Renal cortex interstitium (tissue), 11 donors: ENCODE data around the gene LMAN1. TPM values are rescaled to one million over a fixed set of nuclear protein-coding genes. Genes with fewer than 3 reads are reported as not detected.
A peak's percentile ranks its signal among the peaks of the same experiment; 100 is the strongest.

ENCODE experiments used
- DNase-seq, 11 donors: peaks; one replicate each; pipeline ENCODE4 v3.0.0-alpha.2; 2013; ENCODE audit warnings: low read depth in 9 of 11, low spot score in 4 of 11; ENCODE audit errors: extremely low read depth in 1 of 11
- polyA plus RNA-seq, 3 donors: library from polyadenylated mRNA; unstranded; fragments of 120-200 nt; gene quantifications; one replicate each; pipeline ENCODE4 v1.2.1, GENCODE V29; 2013; ENCODE audit not compliant: insufficient read length in 3 of 3

The LMAN1 gene
- polyA plus RNA-seq, 3 donors: 98.9 to 124 (median 113) TPM

- DNase-seq: no peak
Observed at GRCh38 chr18:59379772-59380522, 20.9 kb upstream of the LMAN1 start.

GRCh38 chr18:59377613-59378337 lies 18.7 kb upstream of the LMAN1 start:
- DNase-seq: no peak

- DNase-seq: no peak
Observed at GRCh38 chr18:59376351-59376935, 17.4 kb upstream of the LMAN1 start.

DNA sequence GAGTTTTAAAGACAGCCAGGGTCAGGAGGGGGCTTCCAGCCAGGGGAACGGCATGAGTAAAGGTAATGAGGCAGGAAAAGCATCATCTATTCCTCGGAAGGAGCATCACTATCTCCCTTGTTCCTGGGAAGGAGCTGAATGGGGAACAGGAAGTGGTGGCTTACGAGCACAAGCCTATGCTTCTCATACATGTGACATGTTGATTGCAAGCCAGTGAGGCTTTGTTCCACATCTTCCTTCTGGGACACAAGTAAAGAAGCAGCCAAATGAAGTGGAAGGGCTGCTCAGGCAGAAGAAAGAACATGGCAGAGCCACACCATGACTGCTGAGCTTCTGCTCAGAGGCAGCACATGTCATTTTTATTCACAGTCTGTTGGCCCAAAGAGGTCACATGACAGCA lies 15.1 kb upstream of the LMAN1 start:
- no peak for DNase-seq

GRCh38 chr18:59372975-59373374 lies 13.9 kb upstream of the LMAN1 start:
- no peak for DNase-seq

- no peak for DNase-seq
Observed at GRCh38 chr18:59360381-59360780, 1.3 kb upstream of the LMAN1 start.

DNA sequence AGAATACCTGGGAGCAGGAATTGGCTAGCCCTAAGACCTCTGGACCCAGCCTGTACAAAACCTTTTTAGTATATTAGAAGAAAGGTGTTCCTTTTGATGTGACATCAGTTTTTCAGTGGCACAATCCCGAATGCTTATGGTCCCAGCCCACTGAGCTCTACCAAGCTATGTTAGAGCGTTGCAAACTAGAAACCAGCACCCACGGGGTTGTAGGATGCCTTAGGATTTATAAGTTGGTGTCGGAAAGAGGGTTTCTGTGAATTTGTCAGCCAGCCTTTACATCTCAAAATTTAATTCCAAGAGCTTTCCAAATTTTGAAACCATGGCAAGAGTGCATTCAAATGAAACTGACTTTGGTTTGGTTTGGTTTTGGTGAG lies 499 bp upstream of the LMAN1 start:
- peak in 1 of 11 donors; percentile 23 for DNase-seq

DNA sequence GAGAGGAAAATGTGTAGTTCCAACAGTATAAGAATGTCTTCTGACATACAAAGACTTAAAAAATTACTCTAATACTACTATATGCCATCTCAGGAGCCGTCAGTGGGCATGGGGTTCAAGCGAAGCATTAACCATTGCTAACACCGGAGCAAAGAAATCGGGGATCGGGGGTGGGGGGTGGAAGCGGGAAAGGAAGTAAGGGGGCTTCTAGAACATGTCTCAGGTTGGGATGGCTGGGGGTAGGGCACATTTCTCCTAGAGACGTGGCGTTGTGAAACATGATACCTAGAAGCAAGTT lies 702 bp downstream of the LMAN1 start:
- peak in 7 of 11 donors; percentile 8 to 78 (median 57) for DNase-seq

DNA sequence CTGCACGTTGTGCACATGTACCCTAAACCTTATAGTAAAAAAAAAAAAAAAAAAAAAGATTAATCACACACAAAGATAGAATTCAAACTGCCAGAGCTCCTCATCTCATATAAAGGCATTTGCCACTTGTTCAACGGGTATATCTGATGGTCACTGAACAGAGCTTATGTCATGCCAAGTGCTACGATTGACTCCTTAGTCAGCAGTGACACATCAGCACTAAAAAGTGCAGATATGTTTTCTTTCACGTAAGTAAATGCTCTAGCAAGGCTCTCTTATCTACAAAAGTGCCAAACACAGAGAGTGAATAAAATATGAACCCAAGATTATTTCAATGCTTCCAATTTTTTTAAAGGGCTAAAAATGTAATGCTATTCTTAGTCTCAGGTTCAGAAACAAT lies 1.1 kb downstream of the LMAN1 start:
- no peak for DNase-seq

DNA sequence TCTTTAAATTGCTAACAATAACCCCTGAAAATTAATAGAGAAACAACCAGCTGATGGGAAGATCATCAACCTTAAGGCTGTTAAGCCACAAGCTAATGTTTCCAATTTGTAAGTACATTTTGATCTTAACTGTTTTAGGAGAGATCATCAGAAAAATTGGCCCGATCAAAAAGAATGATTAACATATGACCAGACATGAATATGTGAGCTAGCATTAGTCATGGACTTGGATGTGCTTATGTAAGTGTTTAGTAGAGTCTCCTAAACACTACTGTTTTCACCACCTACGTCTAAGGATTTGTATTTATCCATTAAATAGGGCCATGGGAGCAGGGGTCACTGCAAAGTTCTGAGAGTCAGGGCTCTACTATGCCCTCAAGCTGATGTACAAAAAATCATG lies 4.3 kb downstream of the LMAN1 start:
- no peak for DNase-seq

DNA sequence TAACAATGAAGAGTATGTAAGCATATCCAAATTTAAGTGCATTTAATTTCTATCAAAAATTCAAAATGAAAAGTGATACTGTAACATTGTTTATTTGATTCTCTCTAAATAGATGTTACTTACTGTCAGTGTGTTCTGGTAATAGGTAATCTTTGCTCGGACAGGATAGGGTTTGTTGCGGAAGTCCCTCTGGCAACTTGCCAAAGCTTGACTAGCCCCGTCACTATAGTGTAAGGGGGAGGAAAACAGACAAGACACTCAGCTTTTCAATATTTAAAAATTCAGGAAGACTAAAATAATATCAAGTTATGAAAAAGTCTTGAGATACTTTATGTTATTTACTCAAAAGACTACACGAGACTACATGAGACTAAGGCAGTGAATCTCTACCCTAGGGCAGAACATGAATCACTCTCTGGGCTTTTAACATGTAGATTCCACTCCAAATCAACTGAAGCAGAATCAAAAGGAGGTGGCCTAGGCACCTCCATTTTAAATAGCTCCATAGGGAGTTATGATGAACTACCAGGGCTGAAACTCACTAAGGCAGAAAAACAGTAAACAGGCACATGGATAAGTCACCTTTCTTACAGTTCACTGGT lies 5.9 kb downstream of the LMAN1 start:
- DNase-seq: no peak

GRCh38 chr18:59352250-59352855 lies 6.7 kb downstream of the LMAN1 start:
- DNase-seq: no peak

DNA sequence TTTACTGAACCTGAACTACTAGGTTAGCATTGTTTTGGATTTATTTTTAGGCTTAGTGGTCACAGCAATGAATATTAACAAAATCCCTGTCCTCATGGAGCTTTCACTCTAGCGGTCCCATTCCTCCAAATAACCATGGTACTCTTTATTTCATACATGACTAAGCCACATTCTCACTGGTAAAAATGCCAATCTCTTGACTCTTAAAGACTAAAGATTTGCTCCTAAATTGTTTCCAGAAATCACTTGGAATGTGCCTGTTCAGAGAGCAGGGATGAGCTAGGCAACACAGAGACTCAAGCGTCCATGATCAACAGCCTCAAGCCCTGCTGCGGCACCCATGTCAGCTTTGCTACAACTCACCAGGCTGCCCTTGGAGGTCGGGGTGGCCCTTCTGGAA lies 13.5 kb downstream of the LMAN1 start:
- DNase-seq: no peak

- no peak for DNase-seq
Observed at GRCh38 chr18:59344996-59345395, 14.1 kb downstream of the LMAN1 start.

- no peak for DNase-seq
Observed at GRCh38 chr18:59343926-59344325, 15.1 kb downstream of the LMAN1 start.

DNA sequence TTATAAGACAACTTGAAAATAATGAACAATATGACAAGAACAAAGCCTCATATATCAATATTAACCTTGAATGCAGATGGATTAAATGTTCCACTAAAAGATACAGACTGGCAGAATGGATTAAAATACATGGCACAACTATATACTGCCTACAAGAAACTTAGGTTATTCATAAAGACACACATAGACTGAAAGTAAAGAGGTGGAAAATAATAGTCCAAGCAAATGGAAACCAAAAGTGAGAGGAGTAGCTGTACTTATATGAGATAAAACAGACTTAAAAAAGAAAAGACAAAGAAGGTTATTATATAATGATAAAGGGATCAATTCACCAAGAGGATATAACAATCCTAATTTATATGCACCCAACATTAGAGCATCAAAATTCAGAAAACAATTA lies 18.2 kb downstream of the LMAN1 start:
- no peak for DNase-seq

DNA sequence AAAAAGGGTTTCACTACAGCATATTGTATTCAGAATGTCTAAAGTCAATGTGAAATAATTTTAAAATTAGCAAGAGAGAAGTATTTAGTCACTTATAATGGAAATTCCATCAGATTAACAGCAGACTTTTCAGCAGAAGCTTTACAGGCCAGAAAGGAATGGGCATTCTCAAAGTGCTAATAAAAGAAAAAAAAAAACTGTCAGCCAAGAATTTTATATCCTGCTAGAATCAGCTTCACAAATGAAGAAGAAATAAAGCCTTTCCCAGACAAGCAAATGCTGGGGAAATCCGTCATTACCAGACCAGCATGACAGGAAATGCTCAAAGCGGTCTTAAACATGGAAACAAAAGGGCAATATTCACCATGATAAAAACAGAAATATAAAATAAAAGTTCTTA lies 18.8 kb downstream of the LMAN1 start:
- DNase-seq: no peak

DNA sequence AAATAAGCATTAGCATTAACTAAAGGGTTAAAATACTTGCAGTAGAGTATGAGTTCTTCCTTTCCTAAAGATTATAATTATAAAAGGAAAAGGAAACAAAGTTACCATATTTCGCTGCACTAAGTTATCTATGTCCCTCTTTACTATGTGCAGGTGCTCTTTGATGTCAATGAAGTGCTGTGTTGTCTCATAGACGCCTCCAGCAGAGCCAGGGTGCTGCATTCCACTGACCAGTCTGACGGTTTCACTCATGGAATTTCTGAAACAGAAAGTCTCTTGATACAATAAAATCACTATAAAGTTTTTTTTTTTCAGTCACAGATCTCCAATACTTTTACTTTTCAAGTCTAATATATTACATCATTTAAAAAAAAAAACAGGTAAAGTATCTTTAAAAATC lies 26.1 kb downstream of the LMAN1 start:
- no peak for DNase-seq

DNA sequence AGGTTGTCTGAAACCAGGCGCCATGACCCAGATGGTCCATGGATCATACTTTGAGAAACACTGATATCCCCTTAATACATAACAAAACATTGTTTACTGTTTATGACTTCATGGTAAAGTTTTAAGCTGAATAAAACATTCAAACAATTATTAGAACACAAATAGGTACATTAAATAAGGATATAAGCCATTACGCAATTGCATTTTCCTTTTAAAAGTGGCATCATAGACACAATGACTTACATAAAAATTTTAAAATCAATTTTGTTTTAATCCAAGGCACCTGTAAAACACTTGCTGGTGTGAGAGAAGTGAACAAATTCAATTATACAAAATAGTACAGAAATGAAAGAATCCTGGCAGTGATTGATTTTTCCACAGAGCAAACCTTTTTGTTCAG lies 30.4 kb downstream of the LMAN1 start:
- DNase-seq: no peak

DNA sequence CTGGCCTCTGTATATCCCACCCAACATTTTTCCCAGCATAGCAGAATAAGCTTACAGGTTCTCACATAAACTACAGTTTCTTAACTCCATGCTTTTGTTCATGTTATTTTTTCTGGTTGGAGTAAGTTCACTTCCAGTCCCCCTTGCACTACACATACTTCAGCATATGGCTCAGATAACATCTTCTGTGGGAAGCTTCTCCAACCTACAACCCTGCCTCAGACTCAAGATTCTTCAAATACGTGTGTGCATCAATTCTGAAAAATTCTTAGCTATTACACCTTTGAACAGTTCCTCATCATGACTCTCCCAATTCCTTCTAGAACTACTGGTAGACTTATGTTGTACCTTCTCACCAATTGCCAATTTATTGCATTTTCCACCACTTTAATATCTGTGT lies 33.1 kb downstream of the LMAN1 start:
- no peak for DNase-seq
